ENCODE measurements around the gene B3GALT5.

GRCh38 chr21:39680216-39680615, 67.5 kb downstream of the B3GALT5 start:
- no peak for TF ChIP-seq EZH2 (IDR thresholded peaks at IDR 0.05; ENCODE audit: low read length, unreplicated experiment)
- TF ChIP-seq CTCF (conservative IDR thresholded peaks at IDR 0.05; ENCODE audit: low read depth, low read length) = no peak
- no peak for TF ChIP-seq EZH2phosphoT487 (IDR thresholded peaks at IDR 0.05; ENCODE audit: borderline replicate concordance, low read length)

Data from PC-3 (cell line).